Renal cortical epithelial cell (primary cell): ENCODE results near the gene RAET1E. TPM values are rescaled to one million over a fixed set of nuclear protein-coding genes. Genes with fewer than 3 reads are reported as not detected.
A peak's percentile ranks its signal among the peaks of the same experiment; 100 is the strongest.
"Not testable (repeated sequence)": the region's sequence is repeated elsewhere in the genome, so short reads cannot be mapped to it uniquely, and the experiment has no call there.

ENCODE experiments used
- DNase-seq: peaks from one replicate; pipeline ENCODE4 v3.0.0-alpha.2; 2011; ENCODE audit warnings: low read depth
- total RNA-seq: library from RNA; depleted of rRNA; stranded (reverse); fragments of >200 nt; gene quantifications from 2 replicates; pipeline ENCODE4 v1.2.3, GENCODE V29; 2014

RAET1E gene
- total RNA-seq, 1 donor from 2014 or later, result not detected

DNA sequence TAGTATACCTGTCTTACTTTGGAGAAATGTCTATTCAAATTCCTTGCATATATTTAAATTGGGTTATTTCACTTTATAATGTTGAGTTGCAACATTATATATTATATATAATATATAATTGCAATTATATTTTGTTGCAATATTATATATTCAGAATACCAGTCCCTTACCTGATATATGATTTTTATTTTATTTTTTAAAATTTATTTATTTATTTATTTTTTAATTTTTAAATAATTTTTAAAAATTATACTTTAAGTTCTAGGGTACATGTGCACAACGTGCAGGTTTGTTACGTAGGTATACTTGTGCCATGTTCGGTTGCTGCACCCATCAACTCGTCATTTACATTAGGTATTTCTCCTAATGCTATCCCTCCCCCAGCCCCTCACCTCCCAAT is 29.1 kb upstream of the RAET1E start:
- DNase-seq, result not testable (repeated sequence)

DNA sequence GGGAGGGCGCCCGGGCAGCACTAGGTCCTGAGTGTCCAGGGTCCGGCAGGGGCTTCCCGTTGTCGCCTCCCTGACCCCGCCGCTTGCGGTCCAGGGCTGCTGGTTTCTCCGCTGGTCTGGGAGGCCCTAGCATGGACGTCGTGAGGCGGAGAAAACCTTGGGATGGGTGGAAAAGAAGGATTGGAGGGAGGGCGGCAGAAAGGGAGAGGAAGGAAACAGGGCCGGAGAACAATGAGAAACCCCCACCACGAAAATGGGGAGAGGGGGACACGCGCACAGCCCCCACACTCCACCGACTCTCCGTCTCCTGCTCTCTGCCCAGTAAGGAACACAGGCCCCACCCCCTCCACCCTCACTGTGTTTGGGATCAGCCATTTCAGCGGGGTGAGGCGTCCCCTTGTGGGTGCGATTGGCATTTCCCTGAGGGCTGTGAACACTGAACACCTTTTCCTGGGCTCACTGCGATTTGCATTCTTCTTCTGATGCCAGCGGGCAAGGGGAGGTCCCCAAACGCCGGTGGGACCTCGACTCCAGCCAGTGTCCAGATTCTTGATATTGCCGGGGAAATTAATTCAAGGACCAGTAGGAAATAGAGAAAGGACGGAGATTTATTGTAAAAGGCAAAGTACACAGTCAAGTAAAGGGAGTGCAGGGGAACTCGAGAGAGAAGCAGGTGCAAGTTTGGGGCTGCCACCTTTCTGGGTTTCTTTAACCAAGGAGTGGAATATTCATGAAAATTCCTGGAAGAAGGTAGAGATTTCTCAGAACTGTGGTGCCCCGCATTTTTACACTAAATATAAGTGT is 28.3 kb upstream of the RAET1E start:
- peak; percentile 52 for DNase-seq

DNA sequence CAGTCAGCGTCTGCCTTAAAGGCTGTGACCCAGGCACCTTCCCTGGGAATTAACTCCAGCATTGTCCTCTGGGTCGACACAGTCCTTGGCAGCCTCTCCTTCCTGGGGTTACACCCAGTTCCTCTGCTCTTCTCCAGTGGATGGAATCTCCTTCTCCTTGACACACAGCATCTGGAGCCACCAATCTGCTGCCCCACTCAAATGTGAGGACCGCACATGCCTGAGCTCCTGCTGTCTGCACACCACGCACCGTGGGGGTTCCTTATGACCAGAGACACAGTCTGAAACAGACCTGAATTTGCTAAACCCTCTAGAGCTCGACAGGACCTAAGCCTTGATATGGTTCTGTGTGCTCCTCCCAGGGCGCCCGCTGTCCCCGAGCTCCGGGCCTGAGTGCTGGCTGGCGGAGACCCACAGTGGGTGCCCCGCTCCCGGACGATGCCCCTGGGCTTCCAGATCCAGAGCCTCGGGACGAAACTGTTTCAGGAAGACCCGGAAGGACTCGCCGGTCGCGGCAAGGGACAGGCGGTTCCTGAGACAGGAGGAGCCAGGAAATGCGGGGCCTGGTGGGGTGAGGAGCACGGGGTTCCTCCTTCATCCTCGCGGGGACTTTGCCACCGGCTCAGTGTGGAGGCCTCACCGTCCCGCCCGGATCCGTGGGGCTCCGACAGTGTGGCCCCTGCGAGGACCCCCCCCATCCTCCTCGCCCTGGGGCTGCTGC is 27.5 kb upstream of the RAET1E start:
- no peak for DNase-seq

- DNase-seq, result no peak
Observed at GRCh38 chr6:149924933-149925252, 27.0 kb upstream of the RAET1E start.

DNA sequence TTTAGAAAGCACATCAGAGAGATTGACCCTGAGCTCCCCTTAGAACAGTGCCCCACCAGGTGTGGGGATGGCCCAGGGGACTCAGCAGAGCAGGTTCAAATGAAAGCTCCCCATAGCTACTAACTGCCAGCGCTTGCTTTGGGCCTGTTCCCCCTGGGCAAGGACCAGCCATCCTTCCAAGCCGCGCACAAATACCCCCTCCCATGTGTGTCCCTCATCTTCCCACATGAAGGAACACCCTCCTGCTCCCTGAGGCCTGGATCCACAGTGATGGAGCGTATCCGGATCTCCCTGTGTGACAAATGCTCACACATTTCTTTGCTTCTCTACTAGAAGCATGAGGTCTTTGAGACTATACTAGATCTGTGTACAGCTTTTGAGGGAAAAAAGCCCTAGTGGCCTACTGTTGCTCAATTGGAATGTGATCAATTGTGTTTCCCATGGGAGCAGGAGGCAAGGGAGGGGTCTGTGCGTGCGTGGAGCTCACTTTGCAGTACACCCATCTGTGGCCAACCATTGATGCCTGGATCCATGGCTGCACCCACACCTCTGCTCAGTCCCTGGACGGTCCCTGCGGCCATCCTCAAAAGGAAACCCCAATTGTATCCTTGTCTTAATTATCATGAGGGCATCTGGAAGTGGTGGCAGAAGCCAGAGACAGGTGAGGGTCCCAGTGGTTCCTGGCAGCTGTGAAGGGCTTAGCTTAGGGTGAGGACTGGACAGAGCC is 26.5 kb upstream of the RAET1E start:
- DNase-seq, result no peak

- no peak for DNase-seq
Observed at GRCh38 chr6:149923327-149923986, 25.5 kb upstream of the RAET1E start.

GRCh38 chr6:149922642-149923326 is 24.9 kb upstream of the RAET1E start, which contains the start of gene RAET1G:
TSS of gene RAET1G (minus strand) at chr6:149923121. CDS start at chr6:149923010, 111 bp downstream.
- DNase-seq, result peak; percentile 90

GRCh38 chr6:149922091-149922490 is 24.2 kb upstream of the RAET1E start:
- not testable (repeated sequence) for DNase-seq

DNA sequence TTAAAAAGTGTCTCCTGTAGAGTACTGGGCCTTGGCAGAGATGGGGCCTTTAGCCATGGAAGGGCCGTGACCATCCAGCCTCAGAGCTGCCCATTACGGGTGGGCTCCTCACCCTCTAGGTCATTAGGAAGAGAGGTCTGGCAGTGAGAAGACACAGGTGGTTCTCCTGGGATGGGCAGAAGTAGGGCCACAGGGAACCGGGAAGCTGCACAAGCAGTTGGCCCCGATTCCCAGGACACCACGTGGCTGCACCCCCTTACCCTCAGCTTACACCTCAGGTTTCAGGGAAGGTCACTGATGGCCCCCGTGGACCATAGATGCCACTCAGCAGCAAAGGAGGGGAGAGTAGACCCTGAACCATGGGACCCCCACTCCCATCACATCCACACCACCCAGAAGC is 23.4 kb upstream of the RAET1E start:
- no peak for DNase-seq

- DNase-seq, result no peak
Observed at GRCh38 chr6:149919834-149920225, 21.9 kb upstream of the RAET1E start.

DNA sequence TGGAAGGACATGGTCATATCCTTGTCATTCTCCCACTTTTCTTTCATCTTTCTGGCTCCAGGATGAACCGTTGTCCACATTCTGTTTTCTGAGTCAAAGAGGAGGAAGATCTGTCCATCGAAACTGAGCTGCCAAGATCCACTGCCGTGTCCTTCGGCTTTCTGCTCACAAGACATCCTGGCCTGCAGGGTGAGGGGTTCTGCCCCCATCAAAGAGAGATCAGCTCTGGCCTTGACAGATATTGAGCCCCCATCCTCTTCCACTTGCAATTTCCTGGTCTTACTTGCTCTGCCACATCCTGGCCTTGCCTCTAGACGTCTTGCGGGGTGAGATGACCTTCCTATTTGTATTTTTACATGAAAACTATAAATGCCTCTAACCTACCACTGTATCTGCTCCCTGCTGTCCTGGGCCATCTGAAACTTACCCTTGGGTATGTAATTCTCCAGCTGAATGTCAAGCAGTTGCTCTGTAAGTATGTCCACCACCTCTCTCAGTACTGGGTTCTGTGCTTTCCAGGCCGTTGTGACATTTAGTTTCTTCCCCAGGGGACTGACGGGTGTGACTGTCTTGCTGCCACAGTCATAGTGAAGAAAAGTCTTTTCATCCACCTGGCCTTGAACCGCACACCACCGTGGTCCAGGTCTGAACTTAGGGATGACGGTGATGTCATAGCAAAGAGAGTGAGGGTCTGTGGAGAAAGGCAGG is 21.4 kb upstream of the RAET1E start:
- not testable (repeated sequence) for DNase-seq

DNA sequence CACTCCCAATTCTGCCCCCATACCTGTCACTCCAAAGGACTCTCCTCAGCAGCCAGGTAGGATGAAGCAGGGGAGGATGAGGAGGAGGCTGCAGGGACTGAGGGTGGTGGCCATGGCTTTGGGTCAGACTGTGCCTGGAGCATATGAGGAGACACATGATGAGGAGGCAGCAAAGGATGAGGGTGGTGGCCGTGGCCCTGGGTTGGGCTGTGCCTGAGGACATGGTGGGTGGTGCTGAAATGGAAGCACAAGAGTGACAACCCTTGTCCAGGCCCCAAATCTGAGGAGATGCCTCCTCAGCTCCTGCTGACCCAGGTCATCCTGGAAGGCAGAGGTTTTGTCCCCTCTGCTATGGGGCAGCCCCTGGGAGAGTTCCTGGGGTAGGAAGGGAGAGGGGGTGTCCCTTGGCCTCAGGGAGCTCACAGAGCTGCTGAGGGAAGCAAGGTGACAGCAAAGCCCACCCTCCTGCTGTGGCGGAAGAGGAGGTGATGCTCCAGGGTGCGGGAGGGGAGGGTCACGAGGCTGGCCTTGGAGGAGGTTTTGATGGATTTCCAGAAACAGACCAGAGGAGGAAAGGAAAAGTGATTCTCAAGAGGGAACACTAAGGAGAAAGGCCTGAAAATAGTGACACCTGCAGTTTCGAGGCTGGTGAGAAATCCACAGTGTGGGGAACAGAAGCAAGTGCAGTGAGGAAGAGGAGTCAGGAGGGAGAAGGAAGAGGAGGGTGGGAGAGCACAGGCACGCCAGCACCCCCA is 20.4 kb upstream of the RAET1E start:
- DNase-seq, result no peak

DNA sequence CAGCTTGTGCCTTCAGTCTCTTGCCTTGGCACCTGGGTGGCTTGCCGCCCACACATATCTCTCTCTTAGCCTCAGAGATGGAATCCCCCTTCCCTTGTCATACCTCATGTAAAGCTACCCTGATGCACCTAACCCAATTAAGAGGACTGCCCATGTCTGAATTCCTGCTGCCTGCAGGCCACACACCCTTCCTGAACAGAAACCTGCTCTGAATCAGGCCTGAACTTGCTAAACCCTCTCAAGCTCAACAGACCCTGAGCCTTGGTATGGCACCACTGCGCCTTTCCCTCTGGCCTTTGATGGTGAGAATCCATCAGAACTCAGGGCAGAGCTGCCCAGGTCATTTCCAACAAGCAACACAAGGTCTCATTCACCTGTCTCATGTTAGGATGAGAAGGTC is 19.8 kb upstream of the RAET1E start:
- DNase-seq, result no peak

DNA sequence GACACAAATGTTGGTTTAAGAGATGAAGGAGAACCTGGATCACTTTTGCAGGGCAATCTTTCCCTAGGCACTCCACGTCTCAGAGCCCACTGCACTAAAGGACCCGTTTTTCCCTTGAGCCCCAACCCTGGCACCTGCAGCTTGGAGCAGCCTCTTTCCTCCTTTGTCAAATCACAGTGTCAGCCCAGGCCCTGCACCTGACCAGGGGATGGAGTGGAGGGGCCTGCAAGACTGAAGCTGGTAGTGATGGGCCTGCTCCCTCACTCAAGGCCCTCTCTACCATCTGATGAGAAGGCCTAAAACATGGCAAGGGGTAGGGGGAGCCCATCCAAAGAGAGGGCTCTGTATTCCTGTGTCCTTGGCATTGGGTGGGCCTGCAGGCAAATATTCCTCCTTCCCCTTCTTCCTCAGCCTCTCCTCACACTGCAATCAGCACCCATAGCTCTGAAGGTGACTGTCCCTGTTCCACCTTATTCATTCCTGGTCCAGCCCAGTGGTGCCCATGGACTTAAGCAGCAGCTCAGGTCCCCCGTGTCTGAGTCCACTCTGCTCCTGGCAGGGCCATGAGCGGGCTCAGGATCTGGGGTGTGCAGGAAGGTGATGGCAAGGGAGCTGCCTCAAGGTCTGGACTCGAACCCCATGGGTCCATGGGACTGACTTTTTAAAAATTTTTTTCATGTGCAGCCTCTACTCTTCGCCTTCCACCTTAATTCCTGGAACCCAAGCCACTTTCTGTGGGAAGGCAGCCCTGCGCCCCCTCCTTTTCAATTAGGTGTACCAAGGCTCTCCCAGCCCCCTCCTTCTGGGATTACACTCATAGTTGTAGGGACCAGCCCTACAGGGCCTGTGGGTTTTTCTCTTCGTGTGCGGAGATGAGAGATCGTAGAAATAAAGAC is 18.3 kb upstream of the RAET1E start:
- no peak for DNase-seq

- DNase-seq, result no peak
Observed at GRCh38 chr6:149913540-149914240, 15.8 kb upstream of the RAET1E start.

DNA sequence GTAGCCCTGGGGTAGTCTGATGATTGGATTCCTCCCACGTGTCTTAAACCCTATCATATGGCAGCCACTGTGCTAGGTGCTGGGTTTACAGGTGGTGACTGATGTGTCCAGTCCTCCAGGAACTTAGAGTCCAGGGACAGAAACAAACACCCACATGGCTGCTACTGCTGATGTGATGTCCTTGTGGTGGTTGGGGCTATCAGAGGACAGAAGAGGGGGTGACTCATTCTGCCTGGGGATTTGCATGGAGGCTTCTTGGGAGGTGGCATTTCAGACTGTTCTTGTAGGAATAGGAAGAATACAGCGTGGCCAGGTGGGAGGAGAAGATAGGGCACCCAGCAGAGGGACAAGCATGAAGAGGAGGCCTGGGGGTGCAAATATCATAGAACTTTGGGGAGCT is 15.2 kb upstream of the RAET1E start:
- DNase-seq, result no peak

DNA sequence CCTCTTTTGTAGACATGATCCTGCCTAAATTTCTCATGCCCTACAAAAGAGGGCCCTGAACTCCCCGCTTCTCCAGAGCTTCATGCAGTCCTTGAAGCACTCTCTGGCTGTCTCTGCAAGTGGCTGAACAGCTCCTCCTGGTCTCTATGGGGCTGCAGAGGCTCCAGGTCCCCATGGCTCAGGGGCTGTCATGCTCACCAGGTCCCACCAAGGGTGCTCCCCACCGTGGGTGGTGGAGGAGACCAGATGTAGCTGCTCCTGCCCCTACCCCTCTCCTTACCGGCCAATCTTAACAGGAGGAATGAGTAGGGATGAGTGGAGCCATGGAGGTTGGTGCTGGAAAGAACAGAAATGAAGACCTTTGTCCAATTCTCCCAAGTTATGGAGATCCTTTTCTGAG is 14.8 kb upstream of the RAET1E start:
- DNase-seq, result not testable (repeated sequence)

DNA sequence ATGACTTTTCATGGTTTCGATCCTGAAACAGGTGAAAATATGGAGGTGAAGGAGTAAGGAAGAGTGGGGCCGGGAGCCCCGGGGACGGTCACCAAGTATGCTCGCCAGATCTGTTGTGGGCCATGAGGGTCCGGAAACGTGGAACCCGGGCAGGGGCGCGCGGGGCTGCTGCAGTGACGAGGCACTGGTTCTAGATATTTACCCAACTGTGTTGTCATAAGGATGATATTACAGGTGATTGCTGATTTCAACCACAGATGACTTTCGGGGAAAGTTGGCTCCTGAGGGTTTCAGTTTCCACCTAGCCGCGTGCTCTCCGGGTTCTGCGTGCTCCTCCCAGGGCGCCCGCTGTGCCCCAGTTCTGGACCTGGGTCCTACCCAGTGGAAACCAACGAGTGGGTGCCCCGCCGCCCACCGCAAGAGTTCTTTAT is 12.8 kb upstream of the RAET1E start:
- DNase-seq, result no peak
